HG03025 (cell line): ENCODE data around the gene KCTD15.

Source experiments
- ATAC-seq: cut with Tn5 transposase; IDR thresholded peaks from one replicate; pipeline ENCODE4 v1.9.1; 2021; ENCODE audit warnings: mild to moderate bottlenecking, moderate library complexity; ENCODE audit not compliant: unreplicated experiment, low FRiP score

The KCTD15 gene

GRCh38 chr19:33841685-33842084 lies 45.0 kb downstream of the KCTD15 start:
- ATAC-seq, result no peak

GRCh38 chr19:33844478-33844877 lies 47.8 kb downstream of the KCTD15 start:
- ATAC-seq, result no peak

- ATAC-seq, result no peak
Observed at GRCh38 chr19:33845498-33845897, 48.8 kb downstream of the KCTD15 start.

- no peak for ATAC-seq
Observed at GRCh38 chr19:33849551-33850147, 53.0 kb downstream of the KCTD15 start.

GRCh38 chr19:33859016-33859415 lies 62.3 kb downstream of the KCTD15 start:
- no peak for ATAC-seq

GRCh38 chr19:33860312-33861090 lies 63.8 kb downstream of the KCTD15 start:
- ATAC-seq, result no peak

- no peak for ATAC-seq
Observed at GRCh38 chr19:33861950-33862349, 65.3 kb downstream of the KCTD15 start.

GRCh38 chr19:33862981-33863380 lies 66.3 kb downstream of the KCTD15 start:
- ATAC-seq, result no peak

GRCh38 chr19:33863436-33863835 lies 66.8 kb downstream of the KCTD15 start:
- no peak for ATAC-seq

GRCh38 chr19:33864311-33864850 lies 67.7 kb downstream of the KCTD15 start:
- no peak for ATAC-seq

- ATAC-seq, result no peak
Observed at GRCh38 chr19:33865306-33865705, 68.6 kb downstream of the KCTD15 start.
